Measurements from ENCODE around the gene IQSEC1.
A peak's percentile ranks its signal among the peaks of the same experiment; 100 is the strongest.

IQSEC1 gene

GRCh38 chr3:13106308-13107001, 33.2 kb upstream of the IQSEC1 start:
- DNase-seq (ENCODE audit: low read depth): no peak

- no peak for DNase-seq (ENCODE audit: low read depth)
These were observed 32.6 kb upstream of the IQSEC1 start for GRCh38 chr3:13105896-13106250.

- no peak for DNase-seq (ENCODE audit: low read depth)
These were observed 32.1 kb upstream of the IQSEC1 start for GRCh38 chr3:13105181-13105895.

GRCh38 chr3:13104511-13104910, 31.3 kb upstream of the IQSEC1 start:
- no peak for DNase-seq (ENCODE audit: low read depth)

- no peak for DNase-seq (ENCODE audit: low read depth)
These were observed 30.3 kb upstream of the IQSEC1 start for GRCh38 chr3:13103416-13104058.

- no peak for DNase-seq (ENCODE audit: low read depth)
These were observed 29.4 kb upstream of the IQSEC1 start for GRCh38 chr3:13102386-13103345.

- DNase-seq (ENCODE audit: low read depth): no peak
These were observed 26.5 kb upstream of the IQSEC1 start for GRCh38 chr3:13099707-13100106.

- DNase-seq (ENCODE audit: low read depth): no peak
These were observed 25.2 kb upstream of the IQSEC1 start for GRCh38 chr3:13098192-13098988.

GRCh38 chr3:13096356-13096755, 23.1 kb upstream of the IQSEC1 start:
- DNase-seq (ENCODE audit: low read depth): no peak

- DNase-seq (ENCODE audit: low read depth): no peak
These were observed 22.2 kb upstream of the IQSEC1 start for GRCh38 chr3:13095408-13095937.

- no peak for DNase-seq (ENCODE audit: low read depth)
These were observed 20.5 kb upstream of the IQSEC1 start for GRCh38 chr3:13093687-13094086.

- no peak for DNase-seq (ENCODE audit: low read depth)
These were observed 19.7 kb upstream of the IQSEC1 start for GRCh38 chr3:13092621-13093617.

GRCh38 chr3:13091898-13092611, 18.8 kb upstream of the IQSEC1 start:
- peak; percentile 19 for DNase-seq (ENCODE audit: low read depth)

GRCh38 chr3:13088028-13089006, 15.1 kb upstream of the IQSEC1 start:
- no peak for DNase-seq (ENCODE audit: low read depth)

- DNase-seq (ENCODE audit: low read depth): no peak
These were observed 14.2 kb upstream of the IQSEC1 start for GRCh38 chr3:13087320-13087990.

GRCh38 chr3:13086531-13086981, 13.3 kb upstream of the IQSEC1 start:
- no peak for DNase-seq (ENCODE audit: low read depth)

GRCh38 chr3:13085846-13086179, 12.6 kb upstream of the IQSEC1 start:
- no peak for DNase-seq (ENCODE audit: low read depth)
